NCI-H2107 treated with DMSO at 0.1 percent for 48 hours (cell line): Measurements from ENCODE around the gene C1orf122.

Experiments
- DNase-seq: peaks from one replicate; lab custom pipeline; 2025; ENCODE audit not compliant: unreplicated experiment; lab: John Stamatoyannopoulos, UW

The C1orf122 gene

DNA sequence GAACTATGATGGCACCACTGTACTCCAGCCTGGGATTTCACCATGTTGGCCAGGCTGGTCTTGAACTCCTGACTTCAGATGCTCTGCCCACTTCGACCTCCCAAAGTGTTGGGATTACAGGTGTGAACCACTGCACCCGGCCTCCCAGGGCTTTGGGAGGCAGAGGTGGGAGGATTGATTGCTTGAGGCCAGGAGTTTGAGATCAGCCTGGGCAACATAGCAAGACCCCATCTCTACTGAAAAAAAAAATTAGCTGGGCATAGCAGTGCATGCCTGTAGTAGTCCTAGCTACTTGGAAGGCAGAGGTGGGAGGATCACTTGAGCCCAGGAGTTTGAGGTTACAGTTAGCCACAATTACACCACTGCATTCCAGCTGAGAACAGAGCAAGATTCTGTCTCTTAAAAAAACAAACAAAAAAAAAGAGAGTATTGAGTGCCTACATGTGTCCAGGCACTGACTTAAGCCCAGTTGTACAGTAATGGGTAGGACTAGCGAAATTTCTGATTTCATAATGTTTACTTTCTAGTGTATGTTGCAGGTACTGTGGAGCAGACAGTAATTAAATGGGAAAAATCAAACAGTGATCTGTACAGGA lies 9.7 kb upstream of the C1orf122 start:
- DNase-seq, result no peak

DNA sequence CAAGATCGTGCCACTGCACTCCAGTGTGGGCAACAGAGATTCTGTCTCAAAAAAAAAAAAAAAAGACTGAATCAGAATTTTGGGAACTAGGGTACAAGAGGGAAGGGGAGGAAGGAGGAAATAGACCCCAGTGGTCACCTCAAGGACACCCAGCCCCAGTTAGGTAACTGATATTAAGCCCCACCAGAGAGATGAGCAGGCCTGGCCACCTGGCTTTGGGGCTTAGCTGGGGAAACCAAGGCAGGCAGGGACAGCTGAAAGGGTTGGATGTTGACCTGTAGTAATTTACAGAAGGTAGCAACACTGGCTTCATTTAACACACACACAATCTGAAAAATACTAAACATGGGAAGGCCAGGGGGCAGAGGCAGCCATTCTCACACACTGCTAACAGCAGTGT lies 5.2 kb upstream of the C1orf122 start:
- no peak for DNase-seq

DNA sequence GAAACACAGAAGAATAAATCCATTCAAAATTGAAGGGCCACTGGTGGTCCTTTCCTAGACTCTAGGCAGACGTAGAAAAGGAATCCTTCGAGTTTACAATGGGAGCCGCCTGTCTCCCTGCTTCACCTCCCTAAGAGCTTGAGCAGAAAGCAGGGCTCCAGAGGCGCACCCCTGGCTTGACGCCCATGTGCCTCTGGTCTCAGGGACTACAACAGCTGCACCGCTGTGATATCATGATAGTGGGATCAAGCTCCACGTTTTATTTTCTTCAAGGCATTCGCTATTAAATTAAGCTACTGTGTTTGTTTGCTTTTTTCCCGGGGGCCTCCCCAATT lies 403 bp upstream of the C1orf122 start:
- no peak for DNase-seq

DNA sequence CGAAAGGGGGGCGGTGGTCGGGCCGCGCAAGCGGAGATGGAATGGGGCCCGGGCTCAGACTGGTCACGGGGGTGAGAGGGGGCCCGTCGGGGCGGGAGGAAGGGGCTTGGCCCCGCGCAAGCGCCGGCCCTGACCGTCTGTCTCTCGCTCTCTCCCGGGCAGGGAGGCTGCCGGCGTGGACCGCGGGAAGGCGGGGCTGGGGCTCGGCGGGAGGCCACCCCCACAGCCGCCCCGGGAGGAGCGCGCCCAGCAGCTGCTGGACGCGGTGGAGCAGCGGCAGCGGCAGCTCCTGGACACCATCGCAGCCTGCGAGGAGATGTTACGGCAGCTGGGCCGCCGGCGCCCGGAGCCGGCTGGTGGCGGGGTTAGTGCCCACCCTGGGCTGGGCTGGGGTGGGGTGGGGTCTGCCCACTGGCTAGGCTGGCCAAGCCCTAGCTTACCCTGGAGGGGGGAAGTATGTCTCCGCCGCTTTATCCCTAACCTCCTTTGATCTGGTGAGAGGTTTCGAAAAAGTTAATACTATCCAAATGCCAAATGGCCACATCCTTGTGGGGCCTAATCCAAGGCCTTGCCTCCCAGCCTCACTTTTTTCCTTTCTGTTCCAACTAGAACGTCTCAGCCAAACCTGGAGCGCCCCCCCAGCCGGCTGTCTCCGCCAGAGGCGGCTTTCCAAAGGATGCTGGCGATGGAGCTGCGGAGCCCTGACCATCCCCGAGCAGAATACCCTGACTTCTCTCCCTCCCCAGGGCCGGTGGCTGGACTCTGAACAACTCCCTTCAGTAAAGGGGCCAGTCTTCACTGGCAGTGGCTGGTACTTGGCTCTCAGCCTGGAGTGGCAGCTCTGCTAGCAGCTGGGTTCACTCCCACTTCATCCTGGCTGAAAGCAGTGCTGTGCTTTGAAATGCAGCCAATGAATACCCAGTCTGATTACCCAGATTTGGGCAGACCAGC lies 1.1 kb downstream of the C1orf122 start:
- peak; percentile 44 for DNase-seq

DNA sequence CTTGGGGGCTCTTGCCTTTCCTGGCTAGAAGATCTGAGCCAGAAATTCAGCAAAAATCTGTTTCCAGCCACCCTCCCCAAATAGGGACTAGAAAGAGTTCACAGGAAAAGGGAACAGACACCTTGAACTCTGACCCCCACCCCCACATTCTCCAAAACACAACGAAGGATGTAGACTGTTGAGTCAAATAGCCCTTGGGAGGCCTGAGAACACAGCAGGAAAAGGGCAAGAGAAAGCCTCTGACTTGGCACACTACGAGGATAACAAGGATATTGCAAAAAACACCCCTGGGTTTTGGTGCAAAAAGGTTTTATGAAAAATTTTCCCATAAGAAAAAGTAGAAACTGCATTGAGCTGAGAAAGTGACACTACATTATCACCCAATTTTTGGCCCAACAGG lies 2.4 kb downstream of the C1orf122 start:
- no peak for DNase-seq

DNA sequence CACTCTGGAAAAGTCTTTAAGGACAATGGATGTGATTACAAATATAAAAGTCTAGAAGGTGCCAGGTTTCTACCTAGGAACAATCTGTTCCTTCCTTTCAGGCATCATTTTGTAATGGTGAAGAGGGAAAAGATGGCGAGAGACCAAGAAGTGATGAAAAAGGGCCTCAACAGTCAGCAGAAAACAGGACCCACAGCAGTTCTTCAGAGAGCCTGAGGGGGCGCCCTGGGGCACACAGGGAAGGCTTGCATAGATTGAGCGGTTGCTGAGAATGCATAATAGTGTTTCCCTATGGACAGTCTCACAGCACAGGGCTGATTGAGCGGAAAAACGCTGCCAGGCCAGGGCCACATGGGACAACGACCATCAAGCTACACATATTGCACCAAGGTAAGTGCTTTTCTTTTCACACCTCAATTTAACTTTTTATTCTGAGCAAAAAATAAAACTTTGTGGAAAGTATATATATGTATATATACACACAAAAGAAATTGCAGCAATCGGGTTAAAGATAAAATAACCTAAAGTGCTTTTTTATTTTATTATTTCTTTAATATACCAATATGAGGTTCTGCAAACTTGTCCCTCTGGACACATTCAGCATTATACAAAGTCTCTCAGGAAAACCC lies 3.6 kb downstream of the C1orf122 start:
- DNase-seq, result peak; percentile 55

DNA sequence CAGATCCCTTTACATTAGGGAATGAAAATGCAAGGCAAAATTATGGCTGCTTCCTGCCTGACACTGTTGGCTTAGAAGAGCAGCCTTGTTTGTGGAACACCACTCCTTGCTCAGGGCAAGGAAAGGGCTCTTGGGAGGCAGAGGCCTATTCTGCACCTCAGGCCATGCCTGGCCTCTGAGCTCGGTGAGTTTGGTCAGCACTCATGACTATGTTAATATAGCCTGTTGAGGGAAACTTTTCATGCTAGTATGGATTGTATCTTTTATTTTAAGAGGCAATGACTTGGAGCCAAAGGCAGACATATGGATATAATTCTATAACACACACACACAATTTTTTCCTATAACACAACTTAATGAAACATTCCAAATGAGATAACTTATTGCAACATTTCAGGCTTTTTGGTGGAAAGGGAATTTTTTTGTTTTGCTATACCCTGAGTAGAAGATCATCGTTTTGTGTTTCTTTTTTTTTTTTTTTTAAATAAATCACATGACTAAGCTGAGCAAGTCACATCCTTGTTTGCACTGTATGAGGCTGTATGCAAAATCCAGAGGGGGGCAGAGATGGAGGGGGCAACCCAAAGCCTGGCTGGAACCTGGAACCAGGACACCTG lies 6.0 kb downstream of the C1orf122 start:
- DNase-seq, result no peak

DNA sequence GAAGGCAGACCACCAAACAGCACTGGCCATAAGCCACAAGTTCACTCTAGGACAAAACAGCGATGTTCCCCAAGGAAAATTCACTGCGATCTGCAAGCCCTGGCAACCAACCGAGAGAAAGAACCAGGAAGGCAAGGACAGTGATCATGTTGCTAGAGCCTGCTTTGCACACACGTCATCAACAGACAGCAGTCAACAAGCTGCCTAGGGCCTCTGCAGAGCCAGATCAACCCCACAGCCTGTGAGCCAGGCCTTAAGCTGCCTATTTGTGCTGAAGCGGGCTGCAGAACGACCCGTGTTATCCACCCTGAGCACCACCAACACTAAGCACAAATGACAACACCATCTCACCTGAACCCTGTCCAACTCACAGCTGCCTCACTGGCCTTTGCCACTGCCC lies 6.7 kb downstream of the C1orf122 start:
- DNase-seq, result no peak

DNA sequence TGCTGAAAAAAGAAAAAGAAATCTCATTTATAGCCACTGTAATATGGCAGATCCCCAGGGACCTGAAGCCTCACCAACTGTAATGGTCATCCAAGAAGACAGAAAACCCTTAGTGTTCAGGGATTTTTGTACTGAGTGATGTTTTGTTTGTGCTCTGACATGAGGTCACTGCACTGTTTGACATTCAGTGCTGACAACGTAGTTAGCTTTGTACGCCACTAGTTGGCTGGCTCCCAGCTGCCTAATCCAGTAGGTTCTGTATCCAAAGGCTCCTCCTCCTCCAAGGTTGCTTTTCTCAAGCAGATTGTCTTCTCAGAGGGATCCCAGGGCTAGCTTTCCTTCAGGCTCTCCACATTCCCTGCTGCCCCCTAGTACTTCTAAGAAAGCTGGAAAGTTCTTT lies 9.9 kb downstream of the C1orf122 start:
- no peak for DNase-seq

DNA sequence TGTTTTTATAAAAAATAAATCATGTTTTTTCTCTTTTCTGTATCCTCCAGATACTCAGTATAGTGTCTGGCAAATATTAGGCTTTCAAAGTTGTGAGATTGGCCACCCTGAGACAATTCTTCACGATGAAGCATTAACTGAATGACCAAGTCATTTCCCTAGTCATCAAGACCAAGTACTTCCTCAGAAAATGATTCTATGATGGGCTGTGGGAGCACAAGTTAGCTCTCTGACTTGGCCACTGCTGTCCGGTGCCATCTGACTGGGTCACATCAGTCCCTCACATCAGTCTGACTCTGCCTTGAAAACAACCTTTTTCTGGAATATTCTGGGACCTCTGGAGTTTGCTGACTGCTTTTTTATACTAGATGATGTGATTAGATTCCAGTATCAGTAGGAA lies 13.9 kb downstream of the C1orf122 start:
- no peak for DNase-seq

DNA sequence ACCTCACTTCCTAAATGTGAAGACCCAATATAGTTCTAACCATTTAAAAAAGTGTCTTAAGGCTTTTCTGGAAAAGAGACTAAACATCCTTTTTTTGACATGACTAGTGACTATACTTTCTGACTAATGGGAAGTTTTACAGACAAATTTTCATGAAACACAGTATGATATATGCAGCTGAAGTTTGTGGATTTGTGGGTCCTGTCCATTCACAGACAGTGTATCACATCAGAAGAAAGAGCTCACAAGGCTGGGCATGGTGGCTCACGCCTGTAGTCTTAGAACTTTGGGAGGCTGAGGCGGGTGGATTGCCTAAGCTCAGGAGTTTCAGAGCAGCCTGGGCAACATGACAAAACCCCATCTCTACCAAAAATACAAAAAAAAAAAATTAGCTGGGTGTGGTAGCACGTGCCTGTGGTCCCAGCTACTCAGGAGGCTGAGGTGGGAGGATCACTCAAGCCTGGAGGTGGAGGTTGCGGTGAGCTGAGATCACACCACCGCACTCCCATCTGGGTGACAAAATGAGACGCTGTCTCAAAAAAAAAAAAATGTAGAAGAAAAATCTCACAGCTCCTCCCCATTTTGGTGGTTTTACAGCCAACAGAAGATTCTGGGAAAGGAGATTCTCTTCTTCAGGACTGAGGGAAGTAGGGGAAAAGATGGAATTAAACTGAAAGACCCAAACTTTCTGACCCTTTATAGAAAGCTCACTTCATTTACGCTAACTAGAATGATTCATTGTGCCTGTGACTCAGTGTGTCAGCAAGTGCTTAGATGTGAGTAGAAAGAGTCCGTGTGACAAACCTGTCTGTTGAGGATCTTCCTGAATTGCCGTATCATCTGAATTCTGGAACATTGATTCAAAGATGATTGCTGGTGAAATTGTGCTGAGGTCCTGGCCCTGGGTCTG lies 15.6 kb downstream of the C1orf122 start:
- no peak for DNase-seq

DNA sequence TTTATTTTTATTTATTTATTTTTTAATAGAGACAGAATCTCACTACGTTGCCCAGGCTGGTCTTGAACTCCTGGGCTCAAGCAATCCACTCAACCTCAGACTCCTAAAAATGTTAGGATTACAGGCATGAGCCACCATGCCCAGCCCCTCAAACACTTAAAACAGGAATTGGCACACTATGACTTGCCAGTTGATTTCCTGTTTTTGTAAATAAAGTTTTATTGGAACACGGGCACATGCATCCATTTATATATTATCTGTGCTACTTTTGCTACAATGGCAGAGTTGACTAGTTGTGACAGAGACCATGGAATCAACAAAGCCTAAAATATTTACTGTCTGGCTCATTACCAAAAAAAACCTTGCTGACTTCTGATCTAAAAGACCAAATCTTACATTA lies 16.4 kb downstream of the C1orf122 start:
- no peak for DNase-seq

DNA sequence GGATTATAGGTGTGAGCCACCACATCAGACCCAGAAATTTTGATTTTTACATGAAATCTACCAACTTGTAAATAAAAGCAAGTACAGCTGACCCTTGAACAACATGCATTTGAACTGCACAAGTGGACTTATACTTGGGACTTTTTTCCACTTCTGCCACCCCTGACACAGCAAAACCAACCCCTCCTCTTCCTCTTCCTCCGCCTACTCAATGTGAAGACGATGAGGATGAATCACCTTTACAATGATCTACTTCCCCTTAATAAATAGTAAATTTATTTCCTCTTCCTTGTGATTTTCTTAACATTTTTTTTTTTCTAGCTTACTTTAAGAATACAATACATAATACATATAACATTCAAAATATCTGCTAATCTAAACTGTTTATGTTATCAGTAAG lies 17.9 kb downstream of the C1orf122 start:
- DNase-seq, result no peak

DNA sequence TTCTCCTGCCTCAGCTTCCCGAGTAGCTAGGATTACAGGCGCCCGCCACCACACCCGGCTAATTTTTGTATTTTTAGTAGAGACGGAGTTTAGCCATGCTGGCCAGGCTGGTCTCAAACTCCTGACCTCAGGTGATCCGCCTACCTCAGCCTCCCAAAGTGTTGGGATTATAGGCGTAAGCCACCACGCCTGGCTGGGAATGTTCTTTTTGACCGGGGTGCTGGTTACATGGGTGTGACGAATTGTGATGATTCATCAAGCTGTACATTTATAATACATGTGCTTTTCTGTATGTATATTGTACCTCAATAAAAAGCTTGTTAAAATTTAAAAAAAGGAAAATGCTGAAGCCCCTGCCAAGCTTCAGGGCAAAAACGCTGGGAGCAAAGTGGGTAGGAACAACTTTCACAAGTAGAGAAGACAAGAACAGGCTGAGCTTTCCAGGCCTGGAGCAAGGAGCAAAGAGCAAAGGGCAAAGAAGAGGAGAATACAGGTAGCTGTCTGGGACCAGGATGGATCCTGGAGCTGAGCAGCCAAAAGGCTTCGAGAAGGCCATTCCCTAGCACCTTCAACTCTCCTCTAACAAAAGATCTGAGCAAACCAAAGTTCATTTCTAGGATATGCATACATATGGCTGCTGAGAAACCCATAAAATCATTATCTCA lies 21.0 kb downstream of the C1orf122 start:
- no peak for DNase-seq

DNA sequence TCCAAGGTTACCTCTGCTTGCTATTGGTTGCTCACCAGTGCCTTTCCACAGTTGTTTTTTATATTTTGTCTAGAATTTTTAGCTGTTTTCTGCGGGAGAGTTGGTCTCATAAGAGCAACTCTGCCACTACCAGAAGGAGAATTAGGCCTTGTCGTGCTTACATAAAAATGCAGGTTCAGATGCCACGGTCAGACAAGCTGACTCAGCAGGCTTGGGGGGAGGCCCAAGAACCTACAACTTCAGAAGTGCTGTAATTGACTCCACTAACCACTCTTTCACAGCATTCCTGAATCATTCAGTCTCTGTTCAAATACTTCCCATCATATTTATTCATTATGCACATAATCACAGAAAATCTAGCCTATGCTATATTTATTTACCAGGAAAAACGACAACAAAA lies 23.5 kb downstream of the C1orf122 start:
- no peak for DNase-seq

DNA sequence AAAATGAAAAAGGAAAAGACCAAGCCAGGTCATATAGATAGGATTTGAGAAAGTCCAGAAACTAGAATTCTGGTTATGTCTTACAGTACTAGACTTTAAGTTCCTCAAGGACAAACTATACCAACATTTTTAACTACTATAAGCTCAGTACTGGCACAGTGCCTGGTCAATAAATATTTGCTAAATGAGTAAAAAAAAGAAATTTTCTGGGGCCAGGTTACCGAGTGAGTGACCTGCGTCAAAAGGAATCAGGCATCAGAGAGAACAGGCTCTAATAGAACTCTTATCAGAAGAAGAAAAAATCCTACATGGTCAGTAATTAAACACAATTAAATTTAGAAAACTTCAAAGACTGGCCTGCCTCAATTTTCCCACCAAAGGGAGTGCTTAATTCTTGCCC lies 24.2 kb downstream of the C1orf122 start:
- no peak for DNase-seq

DNA sequence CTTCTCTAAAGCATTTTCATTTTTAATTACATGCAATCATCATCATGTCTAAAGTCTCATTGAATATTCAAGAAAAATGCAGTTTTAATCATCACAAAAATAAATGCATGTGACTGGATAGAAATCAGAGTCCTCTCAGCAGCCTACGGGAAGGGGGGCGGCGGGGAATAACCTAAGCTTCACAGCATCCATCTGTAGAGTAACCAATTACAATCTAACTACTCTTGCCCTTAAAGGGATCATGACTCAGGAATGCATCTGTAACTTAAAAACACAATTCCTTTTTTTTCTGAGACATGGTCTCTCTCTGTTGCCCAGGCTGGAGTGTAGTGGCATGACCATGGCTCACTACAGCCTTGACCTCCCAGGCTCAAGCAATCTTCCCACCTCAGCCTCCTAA lies 29.2 kb downstream of the C1orf122 start:
- no peak for DNase-seq

DNA sequence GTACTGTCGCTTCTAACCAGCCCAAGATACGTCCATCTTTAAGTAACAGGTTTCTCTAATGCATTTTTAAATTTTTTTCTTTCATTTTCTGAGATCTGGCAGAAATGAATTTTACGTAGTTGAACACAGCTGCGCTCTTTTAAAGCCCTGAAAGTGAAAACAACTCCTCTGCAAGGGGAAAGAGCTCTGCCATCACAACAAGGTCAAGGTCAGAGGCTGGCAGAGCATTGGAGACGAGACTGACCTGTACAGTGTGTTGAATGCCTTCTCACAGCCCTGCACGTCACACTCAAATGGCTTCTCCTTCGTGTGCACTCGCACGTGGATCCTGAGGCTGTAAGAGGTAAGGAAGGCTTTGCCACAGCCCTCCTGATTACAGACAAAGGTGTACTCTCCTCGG lies 32.1 kb downstream of the C1orf122 start:
- no peak for DNase-seq

DNA sequence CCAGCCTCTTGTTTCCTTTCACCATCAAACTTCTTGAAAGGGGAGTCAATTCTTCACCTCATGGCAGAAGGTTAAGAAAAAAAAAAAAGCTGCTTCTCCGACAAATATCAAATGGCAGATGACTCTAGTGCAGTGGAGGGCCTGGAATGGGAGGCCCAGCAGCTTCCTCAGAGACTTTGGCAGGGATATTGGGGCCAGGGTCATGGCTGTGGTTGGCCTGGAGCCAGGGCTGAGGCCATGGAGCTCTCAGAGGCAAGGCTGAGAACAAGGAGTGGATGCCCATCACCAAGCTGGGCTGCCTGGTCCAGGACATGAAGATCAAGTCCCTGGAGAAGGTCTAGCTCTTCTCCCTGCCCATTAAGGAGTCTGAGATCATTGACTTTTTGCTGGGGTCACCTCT lies 33.1 kb downstream of the C1orf122 start:
- no peak for DNase-seq

DNA sequence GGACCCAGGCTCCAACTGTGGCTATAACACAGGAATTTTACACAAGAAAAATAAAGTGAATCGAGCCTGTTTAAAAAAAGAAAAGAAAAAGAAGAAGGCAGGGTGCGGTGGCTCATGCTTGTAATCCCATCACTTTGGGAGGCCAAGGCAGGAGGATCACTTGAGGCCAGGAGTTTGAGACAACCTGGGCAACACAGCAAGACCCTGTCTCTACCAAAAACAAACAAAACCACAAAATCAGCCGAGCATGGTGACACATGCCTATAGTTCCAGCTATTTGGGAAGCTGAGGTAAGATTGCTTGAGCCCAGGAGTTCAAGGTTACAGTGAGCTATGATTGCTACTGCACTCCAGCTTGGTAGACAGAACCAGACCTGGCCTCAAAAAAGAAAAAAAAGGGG lies 34.1 kb downstream of the C1orf122 start:
- no peak for DNase-seq
